ENCODE data around the gene TEX22. TPM values are rescaled to one million over a fixed set of nuclear protein-coding genes. Genes with fewer than 3 reads are reported as not detected.

The TEX22 gene
- total RNA-seq, 2 experiments from 2014 or later, result 1.2 to 2.2 TPM

DNA sequence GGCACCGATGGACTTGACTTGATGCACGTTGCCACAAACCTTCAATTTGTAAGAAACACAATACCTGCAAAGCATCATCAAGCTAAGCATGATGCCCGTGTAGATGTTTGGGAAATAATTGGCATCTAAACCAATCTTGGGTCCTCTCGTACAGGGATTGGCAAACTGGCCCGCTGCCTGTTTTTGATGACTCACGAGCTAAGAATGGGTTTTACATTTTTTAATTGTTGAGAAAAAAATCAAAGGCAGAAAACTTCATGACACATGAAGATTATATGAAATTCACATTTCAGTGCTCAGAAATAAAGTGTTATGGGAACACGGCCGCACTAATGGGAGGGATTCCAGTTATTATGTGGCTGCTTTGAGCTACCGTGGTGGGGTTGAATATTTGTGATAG is 32.2 kb downstream of the TEX22 start:
- Mint-ChIP-seq H3K4me1 (ENCODE audit: low read depth) (peaks cover 10% of the 10 kb centered on the region), H3K27ac (no peak overlapping the region), H3K9me3 (no peaks in the 10 kb centered on the region), H3K4me3 (no peak overlapping the region), H3K36me3 (ENCODE audit: low read depth) (peaks cover 48% of the 10 kb centered on the region), H3K27me3 (no peaks in the 10 kb centered on the region)
- no peak for DNase-seq
- POLR2A ChIA-PET, result no interaction called here
- TF ChIP-seq, protein P1, sequence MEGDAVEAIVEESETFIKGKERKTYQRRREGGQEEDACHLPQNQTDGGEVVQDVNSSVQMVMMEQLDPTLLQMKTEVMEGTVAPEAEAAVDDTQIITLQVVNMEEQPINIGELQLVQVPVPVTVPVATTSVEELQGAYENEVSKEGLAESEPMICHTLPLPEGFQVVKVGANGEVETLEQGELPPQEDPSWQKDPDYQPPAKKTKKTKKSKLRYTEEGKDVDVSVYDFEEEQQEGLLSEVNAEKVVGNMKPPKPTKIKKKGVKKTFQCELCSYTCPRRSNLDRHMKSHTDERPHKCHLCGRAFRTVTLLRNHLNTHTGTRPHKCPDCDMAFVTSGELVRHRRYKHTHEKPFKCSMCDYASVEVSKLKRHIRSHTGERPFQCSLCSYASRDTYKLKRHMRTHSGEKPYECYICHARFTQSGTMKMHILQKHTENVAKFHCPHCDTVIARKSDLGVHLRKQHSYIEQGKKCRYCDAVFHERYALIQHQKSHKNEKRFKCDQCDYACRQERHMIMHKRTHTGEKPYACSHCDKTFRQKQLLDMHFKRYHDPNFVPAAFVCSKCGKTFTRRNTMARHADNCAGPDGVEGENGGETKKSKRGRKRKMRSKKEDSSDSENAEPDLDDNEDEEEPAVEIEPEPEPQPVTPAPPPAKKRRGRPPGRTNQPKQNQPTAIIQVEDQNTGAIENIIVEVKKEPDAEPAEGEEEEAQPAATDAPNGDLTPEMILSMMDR (IDR thresholded peaks at IDR 0.05), result no peak
- intact Hi-C loops (cut with micrococcal nuclease), result no loop called here
- CTCF ChIA-PET, result interaction anchor here (0.8 to 1.1 kb wide), 3 partner anchors 50 to 78 kb away, joined by 3 read pairs; no protein-coding TSS in a partner anchor
- no peak for ATAC-seq

GRCh38 chr14:105431256-105431655 is 32.9 kb downstream of the TEX22 start:
- CTCF ChIA-PET, result interaction anchor here (0.8 to 1.1 kb wide), 3 partner anchors 49 to 79 kb away, joined by 3 read pairs; no protein-coding TSS in a partner anchor
- TF ChIP-seq, protein P1 (IDR thresholded peaks at IDR 0.05), result no peak
- no peaks in the 10 kb centered on the region for H3K27me3 Mint-ChIP-seq
- H3K4me1 Mint-ChIP-seq (ENCODE audit: low read depth), result peaks cover 12% of the 10 kb centered on the region
- no peak for ATAC-seq
- no peak overlapping the region for H3K4me3 Mint-ChIP-seq
- POLR2A ChIA-PET, result interaction anchor here (1.2 kb wide), 1 partner anchor 11 kb away, joined by 3 read pairs; no protein-coding TSS in a partner anchor
- intact Hi-C loops (cut with micrococcal nuclease), result no loop called here
- no peak for DNase-seq
- no peak overlapping the region for H3K27ac Mint-ChIP-seq
- no peaks in the 10 kb centered on the region for H3K9me3 Mint-ChIP-seq
- peaks cover 43% of the 10 kb centered on the region for H3K36me3 Mint-ChIP-seq (ENCODE audit: low read depth)

GRCh38 chr14:105432657-105433056 is 34.3 kb downstream of the TEX22 start:
- no peaks in the 10 kb centered on the region for H3K9me3 Mint-ChIP-seq
- ChIA-PET POLR2A (interaction anchor here (0.8 to 1.2 kb wide), 2 partner anchors 9 to 12 kb away, joined by 3 read pairs; no protein-coding TSS in a partner anchor), CTCF (interaction anchor here (1.6 to 2.0 kb wide), 2 partner anchors 15 to 57 kb away, joined by 4 to 5 read pairs; no protein-coding TSS in a partner anchor)
- ATAC-seq (no peak), DNase-seq (no peak)
- TF ChIP-seq, protein P1 (IDR thresholded peaks at IDR 0.05), result no peak
- peaks cover 29% of the 10 kb centered on the region for H3K36me3 Mint-ChIP-seq (ENCODE audit: low read depth)
- intact Hi-C loops (cut with micrococcal nuclease), result no loop called here
- H3K27me3 Mint-ChIP-seq, result no peaks in the 10 kb centered on the region
- H3K4me1 Mint-ChIP-seq (ENCODE audit: low read depth), result peaks cover 9% of the 10 kb centered on the region
- H3K4me3 Mint-ChIP-seq, result no peak overlapping the region
- no peak overlapping the region for H3K27ac Mint-ChIP-seq

- Mint-ChIP-seq H3K36me3 (ENCODE audit: low read depth) (peaks cover 25% of the 10 kb centered on the region), H3K4me3 (no peak overlapping the region), H3K27ac (no peak overlapping the region), H3K27me3 (no peaks in the 10 kb centered on the region), H3K4me1 (ENCODE audit: low read depth) (peaks cover 7% of the 10 kb centered on the region), H3K9me3 (no peaks in the 10 kb centered on the region)
- DNase-seq (no peak), ATAC-seq (no peak)
- TF ChIP-seq, protein P1 (IDR thresholded peaks at IDR 0.05), result no peak
- intact Hi-C loops (cut with micrococcal nuclease), result no loop called here
- ChIA-PET CTCF (interaction anchor here (0.9 to 2.0 kb wide), 3 partner anchors 15 to 57 kb away, joined by 3 to 5 read pairs (median 4); no protein-coding TSS in a partner anchor), POLR2A (interaction anchor here (0.8 kb wide), 1 partner anchor 13 kb away, joined by 3 read pairs; no protein-coding TSS in a partner anchor)
These were observed 34.8 kb downstream of the TEX22 start for GRCh38 chr14:105433161-105433605.

DNA sequence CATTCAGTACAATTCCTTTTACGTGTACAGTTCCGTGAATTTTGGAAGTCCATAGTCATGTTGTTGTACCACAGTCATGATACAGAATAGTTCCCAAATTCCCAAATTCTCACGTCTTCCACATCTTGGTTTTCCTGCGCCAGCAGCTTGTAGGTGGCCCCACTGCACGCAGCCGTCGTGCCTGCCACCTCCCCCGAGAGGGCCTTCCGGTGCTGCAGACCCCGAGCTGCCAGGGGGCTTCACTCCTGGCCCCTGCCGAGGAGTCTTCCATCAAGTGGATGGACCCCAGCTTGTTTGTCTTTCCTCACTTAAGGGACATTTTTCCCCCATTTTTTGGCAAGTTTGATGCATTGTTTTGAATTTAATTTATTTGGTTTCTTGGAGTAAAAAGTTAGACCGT is 38.1 kb downstream of the TEX22 start:
- TF ChIP-seq, protein P1 (IDR thresholded peaks at IDR 0.05), result no peak
- intact Hi-C loops (cut with micrococcal nuclease), result no loop called here
- no peak overlapping the region for H3K27ac Mint-ChIP-seq
- no peaks in the 10 kb centered on the region for H3K36me3 Mint-ChIP-seq (ENCODE audit: low read depth)
- no peaks in the 10 kb centered on the region for H3K27me3 Mint-ChIP-seq
- ATAC-seq, result no peak
- ChIA-PET CTCF (interaction anchor here (1.0 to 2.1 kb wide), 5 partner anchors 11 to 84 kb away, joined by 3 to 11 read pairs (median 5); no protein-coding TSS in a partner anchor), POLR2A (interaction anchor here (1.6 to 2.4 kb wide), 2 partner anchors 15 to 35 kb away, joined by 4 to 5 read pairs; no protein-coding TSS in a partner anchor)
- no peak overlapping the region for H3K4me3 Mint-ChIP-seq
- DNase-seq, result no peak
- no peaks in the 10 kb centered on the region for H3K9me3 Mint-ChIP-seq
- H3K4me1 Mint-ChIP-seq (ENCODE audit: low read depth), result peaks cover 6% of the 10 kb centered on the region
